Measurements from ENCODE around the gene KCTD11.
A peak's percentile ranks its signal among the peaks of the same experiment; 100 is the strongest.
"Not testable (repeated sequence)": the region's sequence is repeated elsewhere in the genome, so short reads cannot be mapped to it uniquely, and the experiment has no call there.

The KCTD11 gene

DNA sequence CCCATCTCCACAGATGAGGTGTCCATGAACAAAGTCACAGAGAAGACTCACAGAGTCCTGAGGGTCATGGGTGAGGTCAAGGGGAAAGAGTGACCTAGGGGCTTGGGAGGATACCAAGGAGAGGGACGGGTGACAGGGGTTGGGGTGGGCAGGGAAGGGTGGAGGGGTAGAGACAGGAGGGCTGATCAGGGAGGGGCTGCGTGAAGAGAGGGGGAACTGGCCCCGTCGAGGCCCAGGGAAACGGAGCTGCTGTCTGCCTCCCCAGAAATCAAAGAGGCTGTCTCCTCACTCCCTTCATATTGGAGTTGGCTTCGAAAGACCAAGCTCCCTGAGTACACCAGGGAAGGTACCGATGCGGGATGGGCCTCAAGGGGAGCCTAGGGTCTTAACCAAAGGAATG lies 3.6 kb downstream of the KCTD11 start:
- DNase-seq (ENCODE audit: low read depth) = no peak
- TF ChIP-seq, protein P1, sequence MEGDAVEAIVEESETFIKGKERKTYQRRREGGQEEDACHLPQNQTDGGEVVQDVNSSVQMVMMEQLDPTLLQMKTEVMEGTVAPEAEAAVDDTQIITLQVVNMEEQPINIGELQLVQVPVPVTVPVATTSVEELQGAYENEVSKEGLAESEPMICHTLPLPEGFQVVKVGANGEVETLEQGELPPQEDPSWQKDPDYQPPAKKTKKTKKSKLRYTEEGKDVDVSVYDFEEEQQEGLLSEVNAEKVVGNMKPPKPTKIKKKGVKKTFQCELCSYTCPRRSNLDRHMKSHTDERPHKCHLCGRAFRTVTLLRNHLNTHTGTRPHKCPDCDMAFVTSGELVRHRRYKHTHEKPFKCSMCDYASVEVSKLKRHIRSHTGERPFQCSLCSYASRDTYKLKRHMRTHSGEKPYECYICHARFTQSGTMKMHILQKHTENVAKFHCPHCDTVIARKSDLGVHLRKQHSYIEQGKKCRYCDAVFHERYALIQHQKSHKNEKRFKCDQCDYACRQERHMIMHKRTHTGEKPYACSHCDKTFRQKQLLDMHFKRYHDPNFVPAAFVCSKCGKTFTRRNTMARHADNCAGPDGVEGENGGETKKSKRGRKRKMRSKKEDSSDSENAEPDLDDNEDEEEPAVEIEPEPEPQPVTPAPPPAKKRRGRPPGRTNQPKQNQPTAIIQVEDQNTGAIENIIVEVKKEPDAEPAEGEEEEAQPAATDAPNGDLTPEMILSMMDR (conservative IDR thresholded peaks at IDR 0.05; ENCODE audit: low read depth, low read length) = no peak
- H3K4me3 ChIP-seq (ENCODE audit: low read depth, low read length) = no peak overlapping the region

- peak; percentile 75 for DNase-seq (ENCODE audit: low read depth)
- no peak overlapping the region for H3K4me3 ChIP-seq (ENCODE audit: low read depth, low read length)
- TF ChIP-seq, protein P1 (conservative IDR thresholded peaks at IDR 0.05; ENCODE audit: low read depth, low read length) = peak; percentile 89
Measured at GRCh38 chr17:7356072-7356549, 4.1 kb downstream of the KCTD11 start.

DNA sequence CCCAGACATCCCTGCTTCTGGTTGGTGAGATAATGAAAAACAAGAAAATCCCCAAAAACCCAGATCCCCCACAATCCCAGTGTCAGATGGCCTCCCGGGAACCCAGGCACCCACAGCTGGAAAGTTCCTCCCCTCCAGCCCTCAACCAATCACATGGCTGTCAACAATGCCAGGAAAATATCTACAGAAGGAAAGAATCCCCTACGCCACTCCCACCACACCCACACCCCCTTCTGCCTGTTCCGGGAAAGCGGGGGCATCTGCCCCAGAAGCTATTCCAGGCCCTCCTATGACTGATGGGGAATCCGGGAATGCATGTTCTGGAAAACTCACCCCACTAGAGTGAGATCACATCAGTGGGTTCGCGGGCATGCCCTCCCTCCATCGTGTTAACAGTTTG lies 4.8 kb downstream of the KCTD11 start:
- TF ChIP-seq, protein P1 (conservative IDR thresholded peaks at IDR 0.05; ENCODE audit: low read depth, low read length) = no peak
- DNase-seq (ENCODE audit: low read depth) = no peak
- no peak overlapping the region for H3K4me3 ChIP-seq (ENCODE audit: low read depth, low read length)

DNA sequence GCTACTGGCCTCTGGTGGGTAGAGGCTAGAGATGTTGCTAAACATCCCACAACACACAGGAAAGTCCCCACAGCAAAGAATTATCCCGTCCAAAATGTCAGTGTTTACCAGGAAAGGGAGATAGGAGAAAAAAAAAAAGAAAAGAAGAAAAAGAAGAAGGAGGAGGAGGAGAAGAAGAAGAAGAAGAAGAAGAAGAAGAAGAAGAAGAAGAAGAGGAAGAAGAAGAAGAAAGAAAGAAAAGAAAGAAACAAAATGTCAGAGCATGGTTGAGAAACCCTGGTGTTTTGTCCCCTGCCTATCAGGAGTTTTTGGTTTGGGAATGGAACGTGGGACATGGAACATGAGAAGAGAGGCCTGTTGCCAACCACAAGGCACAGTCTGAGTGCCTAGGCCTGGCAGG lies 5.4 kb downstream of the KCTD11 start:
- TF ChIP-seq, protein P1 (conservative IDR thresholded peaks at IDR 0.05; ENCODE audit: low read depth, low read length) = no peak
- H3K4me3 ChIP-seq (ENCODE audit: low read depth, low read length) = no peak overlapping the region
- DNase-seq (ENCODE audit: low read depth) = no peak

DNA sequence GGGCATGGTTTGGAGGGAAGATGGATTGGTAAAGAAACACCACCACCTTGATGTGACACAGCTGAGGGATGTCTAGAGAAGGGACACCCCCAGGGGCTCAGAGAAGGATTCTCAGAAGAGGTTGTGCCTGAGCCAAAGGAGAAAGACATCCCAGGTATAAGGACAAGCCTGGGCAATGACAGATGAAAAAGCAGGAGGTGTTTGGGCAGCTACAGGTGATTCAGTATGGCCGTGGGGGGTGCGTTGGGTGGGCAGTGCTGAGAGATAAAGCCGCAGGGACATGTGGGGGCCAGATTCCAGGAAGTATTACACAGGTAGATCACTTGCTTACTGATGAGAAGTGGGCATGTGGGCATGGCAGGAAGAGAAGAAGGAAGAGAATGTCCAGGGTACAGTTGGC lies 9.9 kb downstream of the KCTD11 start:
- no peak for DNase-seq (ENCODE audit: low read depth)

GRCh38 chr17:7363311-7363710 lies 11.3 kb downstream of the KCTD11 start:
- no peak overlapping the region for H3K4me3 ChIP-seq (ENCODE audit: low read depth, low read length)
- TF ChIP-seq, protein P1 (conservative IDR thresholded peaks at IDR 0.05; ENCODE audit: low read depth, low read length) = no peak
- no peak for DNase-seq (ENCODE audit: low read depth)

More for the DNA sequence above, 9.9 kb downstream of the KCTD11 start:
- H3K4me3 ChIP-seq (ENCODE audit: low read depth, low read length) = no peak overlapping the region
- TF ChIP-seq, protein P1 (conservative IDR thresholded peaks at IDR 0.05; ENCODE audit: low read depth, low read length) = no peak

DNA sequence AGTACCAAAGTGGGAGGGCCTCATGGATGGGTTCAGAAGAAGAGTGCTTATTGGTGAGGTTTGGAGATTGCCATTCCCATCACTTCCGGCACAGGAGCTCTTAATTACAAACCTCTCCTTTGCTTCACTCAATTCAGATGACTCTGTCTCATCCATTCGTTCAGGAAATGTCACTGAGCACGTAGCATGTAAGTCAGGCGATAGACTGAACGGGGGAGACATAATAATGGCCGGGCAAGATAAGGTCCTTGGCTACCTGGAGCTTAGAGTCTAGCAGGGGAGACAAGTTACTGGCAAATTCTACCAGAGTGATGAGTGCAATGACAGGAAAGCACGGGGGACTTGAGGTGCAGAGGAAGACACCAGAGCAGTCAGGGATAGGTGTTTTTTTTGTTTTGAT lies 14.0 kb downstream of the KCTD11 start:
- not testable (repeated sequence) for DNase-seq (ENCODE audit: low read depth)

More for the DNA sequence above, 14.0 kb downstream of the KCTD11 start:
- not testable (repeated sequence) for H3K4me3 ChIP-seq (ENCODE audit: low read depth, low read length)

All from choroid plexus epithelial cell (primary cell).